HFFc6 (cell line): ENCODE measurements around the gene ECSCR. TPM values are rescaled to one million over a fixed set of nuclear protein-coding genes. Genes with fewer than 3 reads are reported as not detected.

ENCODE experiments used
- DNase-seq: peaks from one replicate; pipeline ENCODE4 v3.0.0-alpha.2; 2018
- H3K27ac Mint-ChIP-seq: 2 replicates; pipeline ENCODE4 v1.8.0; 2020; ENCODE audit warnings: mild to moderate bottlenecking, mixed read lengths
- H3K27me3 Mint-ChIP-seq: 2 replicates; pipeline ENCODE4 v1.8.0; 2021; ENCODE audit warnings: mild to moderate bottlenecking, moderate library complexity, mixed read lengths; ENCODE audit not compliant: insufficient read depth
- H3K36me3 Mint-ChIP-seq: 2 replicates; pipeline ENCODE4 v1.8.0; 2021; ENCODE audit warnings: low read depth, mixed read lengths
- H3K4me1 Mint-ChIP-seq: 2 replicates; pipeline ENCODE4 v1.8.0; 2020; ENCODE audit warnings: low read depth, mixed read lengths
- H3K4me3 Mint-ChIP-seq: 2 replicates; pipeline ENCODE4 v1.8.0; 2020; ENCODE audit warnings: mild to moderate bottlenecking, moderate library complexity, mixed read lengths
- H3K9me3 Mint-ChIP-seq: 2 replicates; pipeline ENCODE4 v1.8.0; 2020; ENCODE audit warnings: mild to moderate bottlenecking, mixed read lengths
- total RNA-seq, 6 experiments: library from RNA; stranded (reverse); fragmentation: NEBNext Ultra II Directional; extraction: Animal tissue kit (Norgen Biotek cat#: 25700); gene quantifications; 2 replicates in 1 of 6; 3 replicates in 5 of 6; pipeline ENCODE4 v1.2.3, GENCODE V29; 2021
- TF ChIP-seq, protein P1 (sequence below): fragments of 200-600 bp; sonication (generic); IDR thresholded peaks from 2 replicates; pipeline ENCODE4 v1.5.0; 2021; ENCODE audit warnings: antibody characterized with exemption, mild to moderate bottlenecking

Gene ECSCR
- total RNA-seq, 6 experiments from 2014 or later, result 0.28 to 0.91 (median 0.83) TPM

DNA sequence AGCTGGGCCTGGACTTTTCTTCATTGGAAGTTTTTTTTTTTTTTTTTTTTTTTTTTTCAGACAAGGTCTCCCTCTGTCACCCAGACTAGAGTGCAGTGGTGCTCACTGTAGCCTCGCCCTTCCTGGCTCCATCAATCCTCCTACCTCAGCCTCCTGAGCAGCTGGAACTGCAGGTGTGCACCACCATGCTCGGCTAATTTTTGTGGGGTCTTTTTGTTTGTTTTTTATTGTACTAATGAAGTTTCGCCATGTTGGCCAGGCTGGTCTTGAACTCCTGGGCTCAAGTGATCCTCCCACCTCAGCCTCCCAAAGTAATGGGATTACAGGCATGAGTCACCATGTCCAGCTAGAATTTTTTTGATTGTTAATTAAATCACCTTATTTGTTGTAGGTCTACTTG lies 26.9 kb downstream of the ECSCR start:
- Mint-ChIP-seq H3K36me3 (peaks cover 5% of the 10 kb centered on the region; the same call in 1 of the 2 replicates), H3K27me3 (no peaks in the 10 kb centered on the region; the same call in 1 of the 2 replicates), H3K9me3 (no peaks in the 10 kb centered on the region), H3K4me1 (peaks cover 30% of the 10 kb centered on the region), H3K27ac (no peak overlapping the region), H3K4me3 (no peak overlapping the region)
- DNase-seq, result no peak
- TF ChIP-seq, protein P1, sequence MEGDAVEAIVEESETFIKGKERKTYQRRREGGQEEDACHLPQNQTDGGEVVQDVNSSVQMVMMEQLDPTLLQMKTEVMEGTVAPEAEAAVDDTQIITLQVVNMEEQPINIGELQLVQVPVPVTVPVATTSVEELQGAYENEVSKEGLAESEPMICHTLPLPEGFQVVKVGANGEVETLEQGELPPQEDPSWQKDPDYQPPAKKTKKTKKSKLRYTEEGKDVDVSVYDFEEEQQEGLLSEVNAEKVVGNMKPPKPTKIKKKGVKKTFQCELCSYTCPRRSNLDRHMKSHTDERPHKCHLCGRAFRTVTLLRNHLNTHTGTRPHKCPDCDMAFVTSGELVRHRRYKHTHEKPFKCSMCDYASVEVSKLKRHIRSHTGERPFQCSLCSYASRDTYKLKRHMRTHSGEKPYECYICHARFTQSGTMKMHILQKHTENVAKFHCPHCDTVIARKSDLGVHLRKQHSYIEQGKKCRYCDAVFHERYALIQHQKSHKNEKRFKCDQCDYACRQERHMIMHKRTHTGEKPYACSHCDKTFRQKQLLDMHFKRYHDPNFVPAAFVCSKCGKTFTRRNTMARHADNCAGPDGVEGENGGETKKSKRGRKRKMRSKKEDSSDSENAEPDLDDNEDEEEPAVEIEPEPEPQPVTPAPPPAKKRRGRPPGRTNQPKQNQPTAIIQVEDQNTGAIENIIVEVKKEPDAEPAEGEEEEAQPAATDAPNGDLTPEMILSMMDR, result no peak

DNA sequence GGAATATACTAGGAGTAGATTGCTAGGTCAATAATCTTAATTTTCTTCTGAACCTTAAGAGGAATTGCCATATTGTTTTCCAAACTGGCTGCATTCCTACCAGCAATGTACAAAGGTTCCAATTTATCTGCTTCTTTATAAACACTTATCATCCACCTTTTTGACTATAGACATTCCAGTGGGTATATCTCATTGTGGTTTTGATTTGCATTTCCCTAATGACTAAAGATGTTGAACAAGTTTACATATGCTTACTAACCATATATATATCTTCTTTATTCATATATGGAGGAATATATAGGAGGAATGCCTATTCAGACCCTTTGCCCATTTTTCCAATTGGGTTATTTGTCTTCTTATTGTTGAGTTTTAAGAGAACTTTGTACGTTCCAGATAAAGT lies 30.8 kb downstream of the ECSCR start:
- no peak overlapping the region for H3K4me3 Mint-ChIP-seq
- H3K27me3 Mint-ChIP-seq, result no peaks in the 10 kb centered on the region; the same call in 1 of the 2 replicates
- no peaks in the 10 kb centered on the region for H3K9me3 Mint-ChIP-seq
- peaks cover 5% of the 10 kb centered on the region; the same call in 1 of the 2 replicates for H3K36me3 Mint-ChIP-seq
- H3K27ac Mint-ChIP-seq, result no peak overlapping the region
- DNase-seq, result no peak
- TF ChIP-seq, protein P1, result no peak
- H3K4me1 Mint-ChIP-seq, result peaks cover 14% of the 10 kb centered on the region

- no peaks in the 10 kb centered on the region for H3K9me3 Mint-ChIP-seq
- H3K4me3 Mint-ChIP-seq, result no peak overlapping the region
- peaks cover 20% of the 10 kb centered on the region for H3K4me1 Mint-ChIP-seq
- H3K27ac Mint-ChIP-seq, result no peak overlapping the region
- H3K36me3 Mint-ChIP-seq, result peaks cover 5% of the 10 kb centered on the region; the same call in 1 of the 2 replicates
- DNase-seq, result no peak
- H3K27me3 Mint-ChIP-seq, result no peaks in the 10 kb centered on the region; the same call in 1 of the 2 replicates
- TF ChIP-seq, protein P1, result no peak
These were observed 32.5 kb downstream of the ECSCR start for GRCh38 chr5:139430015-139430414.

- Mint-ChIP-seq H3K9me3 (no peaks in the 10 kb centered on the region), H3K36me3 (peaks cover 7% of the 10 kb centered on the region), H3K4me3 (no peak overlapping the region), H3K4me1 (peaks cover 19% of the 10 kb centered on the region), H3K27me3 (no peaks in the 10 kb centered on the region; the same call in 1 of the 2 replicates), H3K27ac (0 out of 2 replicates have a peak overlapping the region, but pooled peaks have one; percentile 12)
- DNase-seq, result no peak
- TF ChIP-seq, protein P1, result no peak
These were observed 36.2 kb downstream of the ECSCR start for GRCh38 chr5:139426203-139426885.

- no peak for DNase-seq
- Mint-ChIP-seq H3K36me3 (peaks cover 4% of the 10 kb centered on the region), H3K27ac (no peak overlapping the region), H3K9me3 (no peaks in the 10 kb centered on the region), H3K4me3 (no peak overlapping the region), H3K4me1 (peaks cover 18% of the 10 kb centered on the region), H3K27me3 (no peaks in the 10 kb centered on the region; the same call in 1 of the 2 replicates)
- TF ChIP-seq, protein P1, result no peak
These were observed 37.0 kb downstream of the ECSCR start for GRCh38 chr5:139425497-139425896.
